T-helper 17 cell (primary cell): ENCODE data around the gene CDC45. TPM values are rescaled to one million over a fixed set of nuclear protein-coding genes. Genes with fewer than 3 reads are reported as not detected.
"Not testable (repeated sequence)": the region's sequence is repeated elsewhere in the genome, so short reads cannot be mapped to it uniquely, and the experiment has no call there.

Source experiments
- ATAC-seq: fragments of 150-1000 bp; cut with Tn5 transposase; 2 replicates; pipeline ENCODE4 v1.10.0; 2021; ENCODE audit warnings: mild to moderate bottlenecking, moderate library complexity
- DNase-seq, 3 donors: peaks; one replicate each; pipeline versions ENCODE4 v3.0.0 to v3.0.0-alpha.2; 2020 to 2021
- H3K9me3 ChIP-seq: one replicate; pipeline ENCODE4 v1.7.0; 2013; ENCODE audit warnings: low read length, mild to moderate bottlenecking; ENCODE audit not compliant: control insufficient read depth, poor library complexity, severe bottlenecking
- H3K27ac Mint-ChIP-seq: one replicate; pipeline ENCODE4 v1.8.0; 2022; ENCODE audit warnings: mild to moderate bottlenecking, moderate library complexity, mixed read lengths
- H3K27me3 Mint-ChIP-seq: one replicate; pipeline ENCODE4 v1.8.0; 2022; ENCODE audit warnings: mixed read lengths
- H3K36me3 Mint-ChIP-seq: one replicate; pipeline ENCODE4 v1.8.0; 2022; ENCODE audit warnings: low read depth, mixed read lengths
- H3K4me1 Mint-ChIP-seq: one replicate; pipeline ENCODE4 v1.8.0; 2022; ENCODE audit warnings: mild to moderate bottlenecking, mixed read lengths
- H3K4me3 Mint-ChIP-seq: one replicate; pipeline ENCODE4 v1.8.0; 2022; ENCODE audit warnings: mild to moderate bottlenecking, moderate library complexity, mixed read lengths
- total RNA-seq, 4 donors: library from RNA in 2 of 4; stranded (reverse) in 2 of 4; gene quantifications; one replicate each; pipeline ENCODE4 v1.2.3 and lab custom pipeline; 2022 to 2026

CDC45 gene
- total RNA-seq, 2 donors from 2014 or later: 0.32 to 0.37 TPM

DNA sequence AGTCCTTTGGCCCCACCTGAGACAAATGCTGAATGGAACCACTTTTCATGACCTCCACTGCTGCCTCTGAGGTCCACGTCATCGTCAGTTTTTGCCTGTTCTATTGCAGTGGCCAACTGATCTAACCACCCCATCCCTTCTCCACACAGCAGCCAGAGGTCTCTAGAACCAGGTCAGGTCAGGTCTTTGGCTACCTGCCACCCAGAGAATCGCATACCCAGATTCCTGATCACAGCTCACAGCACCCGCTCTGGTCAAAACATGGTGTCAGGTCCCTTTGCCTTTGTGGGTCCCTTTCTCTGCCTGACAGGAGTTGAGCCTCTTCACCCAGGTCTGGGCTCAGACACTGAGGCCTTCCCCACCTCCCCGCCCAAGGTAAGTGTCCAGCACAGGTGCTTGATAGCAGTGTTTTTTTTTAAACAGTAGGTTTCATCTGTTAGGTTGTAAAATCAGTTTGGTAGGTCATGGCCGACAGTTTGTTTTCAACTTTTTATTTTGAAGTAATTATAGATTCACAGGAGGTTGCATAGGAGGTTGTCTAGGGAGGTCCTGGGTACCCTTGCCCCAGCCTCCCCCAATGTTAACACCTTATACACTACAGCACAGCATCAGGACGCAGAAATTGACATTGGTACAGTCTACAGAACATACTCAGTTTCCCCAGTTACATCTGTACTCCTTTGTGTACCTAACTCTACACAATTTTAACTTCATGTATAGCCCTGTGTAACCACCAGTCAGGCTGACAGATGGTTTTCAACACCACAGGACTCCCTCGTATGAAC is 39.1 kb upstream of the CDC45 start:
- Mint-ChIP-seq H3K36me3 (peaks cover 3% of the 10 kb centered on the region), H3K4me1 (peaks cover 26% of the 10 kb centered on the region), H3K4me3 (no peak overlapping the region), H3K27me3 (no peaks in the 10 kb centered on the region), H3K27ac (peak overlapping the region; percentile 24)
- no peaks in the 10 kb centered on the region for H3K9me3 ChIP-seq
- ATAC-seq (no peak), DNase-seq (no peak)

DNA sequence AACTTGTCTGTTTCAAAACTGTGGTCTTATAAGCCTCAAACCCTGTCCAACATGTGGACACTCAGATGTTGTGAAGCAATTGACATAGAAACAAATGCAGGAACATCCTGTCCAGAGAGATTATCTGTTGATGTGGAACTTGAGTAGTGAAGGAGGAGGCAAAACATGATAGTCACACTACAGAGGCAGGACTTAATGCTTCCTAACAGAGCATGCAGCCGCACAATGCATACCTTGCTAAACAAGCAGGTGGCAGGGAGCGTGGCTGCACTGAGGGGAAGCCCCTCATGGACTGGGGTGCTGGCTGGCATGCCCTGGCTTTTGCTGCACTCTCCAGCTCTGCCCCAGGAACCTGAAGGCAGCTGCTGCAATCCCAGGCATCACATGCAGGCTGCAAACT is 37.6 kb upstream of the CDC45 start:
- ATAC-seq (no peak), DNase-seq (no peak)
- H3K4me1 Mint-ChIP-seq: peaks cover 36% of the 10 kb centered on the region
- peaks cover 3% of the 10 kb centered on the region for H3K36me3 Mint-ChIP-seq
- no peak overlapping the region for H3K4me3 Mint-ChIP-seq
- no peaks in the 10 kb centered on the region for H3K27me3 Mint-ChIP-seq
- H3K9me3 ChIP-seq: no peaks in the 10 kb centered on the region
- no peak overlapping the region for H3K27ac Mint-ChIP-seq

DNA sequence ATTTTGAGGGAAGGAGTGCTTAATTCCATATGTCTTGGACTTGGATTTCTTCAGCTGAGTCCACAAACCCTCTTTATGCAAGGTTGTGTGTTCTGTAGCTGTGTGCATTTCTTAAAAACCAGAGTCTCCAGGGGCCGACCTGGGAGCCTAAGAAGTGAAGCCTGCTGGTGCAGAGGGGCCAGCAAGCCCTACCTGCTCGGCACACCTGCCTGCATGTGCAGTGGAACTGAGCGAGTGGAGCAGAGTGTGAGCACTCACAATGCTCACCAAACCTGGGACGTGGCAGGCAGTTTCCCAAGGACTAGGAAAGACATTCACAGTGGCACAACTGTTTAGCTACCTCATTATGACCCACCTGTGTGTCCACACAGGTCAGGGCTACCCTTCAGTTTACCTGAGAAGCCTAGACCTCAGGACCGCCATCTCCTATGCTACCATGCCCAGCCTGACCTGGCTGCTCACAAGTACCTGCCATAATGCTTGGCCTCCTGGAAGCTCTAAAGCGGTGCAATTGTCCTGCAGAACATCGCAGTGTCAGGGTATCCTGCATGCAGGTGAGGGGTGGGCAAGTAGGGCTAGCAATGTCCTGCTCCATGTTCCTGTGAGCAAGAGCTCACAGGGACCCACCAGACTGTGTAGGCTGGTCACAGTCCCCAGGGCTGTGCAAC is 36.0 kb upstream of the CDC45 start:
- H3K27me3 Mint-ChIP-seq: no peaks in the 10 kb centered on the region
- peak overlapping the region; percentile 97 for H3K27ac Mint-ChIP-seq
- H3K4me1 Mint-ChIP-seq: peaks cover 38% of the 10 kb centered on the region
- no peaks in the 10 kb centered on the region for H3K9me3 ChIP-seq
- H3K36me3 Mint-ChIP-seq: no peaks in the 10 kb centered on the region
- no peak for DNase-seq
- ATAC-seq: no peak
- H3K4me3 Mint-ChIP-seq: no peak overlapping the region

DNA sequence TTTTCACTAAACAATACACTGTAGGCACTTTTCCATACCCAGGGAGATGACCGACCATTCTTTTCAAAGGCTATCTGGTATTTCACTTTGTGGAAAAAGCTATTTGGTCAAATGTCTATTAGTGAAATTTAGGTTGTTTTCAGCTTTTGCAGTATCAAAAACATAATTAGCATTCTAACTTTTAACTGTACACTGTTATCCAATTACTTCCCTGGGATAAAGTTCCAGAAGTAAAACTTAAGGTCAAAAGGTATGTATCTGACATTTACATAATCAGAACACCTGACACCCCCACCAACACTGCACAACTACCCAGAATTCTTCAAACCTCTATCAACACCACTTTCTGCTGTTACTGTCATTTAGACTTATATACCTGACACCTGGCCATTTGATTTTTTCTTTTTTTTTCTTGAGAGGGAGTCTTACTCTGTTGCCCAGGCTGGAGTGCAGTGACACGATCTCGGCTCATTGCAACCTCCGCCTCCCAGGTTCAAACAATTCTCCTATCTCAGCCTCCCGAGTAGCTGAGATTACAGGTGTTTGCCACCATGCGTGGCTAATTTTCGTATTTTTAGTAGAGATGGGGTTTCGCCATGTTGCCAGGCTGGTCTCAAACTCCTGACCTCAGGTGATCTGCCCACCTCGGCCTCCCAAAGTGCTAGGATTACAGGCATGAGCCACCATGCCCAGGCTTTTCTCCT is 34.3 kb upstream of the CDC45 start:
- not testable (repeated sequence) for H3K27me3 Mint-ChIP-seq, H3K36me3 Mint-ChIP-seq, ATAC-seq, DNase-seq, H3K4me3 Mint-ChIP-seq, H3K9me3 ChIP-seq
- peak overlapping the region; percentile 97 for H3K27ac Mint-ChIP-seq
- H3K4me1 Mint-ChIP-seq: peaks cover 38% of the 10 kb centered on the region

DNA sequence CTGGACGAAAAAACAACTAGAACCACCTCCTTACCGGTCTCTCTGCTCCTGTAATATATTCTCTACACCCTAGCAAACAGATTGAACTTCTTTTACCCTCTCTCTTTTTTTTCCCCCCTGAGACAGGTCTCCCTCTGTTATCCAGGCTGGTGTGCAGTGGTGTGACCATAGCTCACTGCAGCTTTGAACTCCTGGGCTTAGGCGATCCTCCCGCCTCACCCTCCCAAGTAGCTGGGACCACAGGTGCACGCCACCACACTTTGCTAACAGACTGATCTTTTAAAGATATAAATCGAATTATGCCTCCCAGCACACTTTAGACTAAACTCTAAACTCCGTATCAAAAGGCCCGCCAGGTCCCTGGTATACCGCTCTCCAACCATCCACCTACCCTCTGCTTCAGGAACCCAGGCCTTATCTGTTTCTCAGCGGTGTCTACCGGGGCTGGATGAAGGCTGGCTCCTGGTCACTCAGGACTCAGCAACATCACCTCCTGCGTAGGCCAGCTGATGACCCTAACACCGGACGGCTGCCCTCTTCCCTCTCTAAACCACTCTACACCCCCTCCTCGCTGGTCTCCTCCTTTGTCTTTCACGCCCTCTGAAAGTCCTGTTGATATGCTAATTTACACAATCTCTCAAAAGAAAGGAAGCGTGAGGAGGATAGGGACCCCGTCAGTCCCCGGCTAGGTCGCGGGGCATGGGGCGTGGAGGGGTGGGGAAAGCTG is 33.0 kb upstream of the CDC45 start:
- no peaks in the 10 kb centered on the region for H3K9me3 ChIP-seq
- peak overlapping the region; percentile 97 for H3K27ac Mint-ChIP-seq
- no peaks in the 10 kb centered on the region for H3K27me3 Mint-ChIP-seq
- peak overlapping the region; percentile 95 for H3K4me3 Mint-ChIP-seq
- peaks cover 2% of the 10 kb centered on the region for H3K36me3 Mint-ChIP-seq
- DNase-seq (no peak), ATAC-seq (no peak)
- peaks cover 35% of the 10 kb centered on the region for H3K4me1 Mint-ChIP-seq

DNA sequence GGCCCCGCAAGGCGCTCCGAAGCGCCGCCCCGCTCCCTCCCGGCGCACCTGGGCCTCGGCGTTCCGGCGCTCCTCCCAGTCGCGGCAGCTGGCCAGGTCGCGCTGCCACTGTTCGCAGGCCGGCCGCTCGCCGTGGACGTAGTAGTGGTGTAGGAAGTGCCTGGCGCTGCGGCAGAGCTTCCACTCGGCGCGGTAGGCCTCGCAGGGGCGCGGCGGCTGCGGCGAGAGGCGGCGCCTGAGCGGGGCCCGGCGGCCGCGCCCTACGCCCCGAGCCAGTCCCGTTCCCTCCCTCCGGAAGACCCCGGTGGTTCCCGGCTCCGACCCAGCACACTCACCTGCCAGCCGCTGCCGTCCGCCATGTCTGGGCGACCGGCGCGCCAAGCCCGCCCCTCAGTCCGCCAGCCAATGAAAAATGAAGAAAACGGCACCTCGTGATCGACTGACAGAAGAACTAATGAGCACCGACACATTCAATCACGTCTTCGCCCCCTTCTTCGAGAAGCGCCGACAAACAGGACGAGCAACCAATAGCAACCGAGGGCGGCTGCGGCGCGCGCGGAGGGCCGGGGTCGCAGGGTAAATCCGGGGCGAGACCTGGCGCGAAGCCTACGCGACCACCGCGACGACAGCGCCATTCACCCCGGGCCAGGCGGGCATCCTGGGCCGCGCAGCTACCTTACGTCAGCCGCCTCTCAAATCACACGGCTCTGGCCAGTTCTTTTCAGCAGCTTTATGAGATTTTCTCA is 32.2 kb upstream of the CDC45 start, which contains the start of gene C22orf39:
Gene C22orf39, minus strand, starts transcription at position 382 of the 746 bp plus-strand sequence. Its CDS starts 23 bp downstream, at position 359.
- ATAC-seq (peak; percentile 92), DNase-seq (peak; percentile 80 to 88 (median 82))
- H3K9me3 ChIP-seq: no peaks in the 10 kb centered on the region
- H3K27ac Mint-ChIP-seq: peak within 1 kb of the TSS; percentile 97
- no peaks in the 10 kb centered on the region for H3K27me3 Mint-ChIP-seq
- peak within 1 kb of the TSS; percentile 95 for H3K4me3 Mint-ChIP-seq
- peaks cover 2% of the 10 kb centered on the region for H3K36me3 Mint-ChIP-seq
- H3K4me1 Mint-ChIP-seq: peaks cover 33% of the 10 kb centered on the region

DNA sequence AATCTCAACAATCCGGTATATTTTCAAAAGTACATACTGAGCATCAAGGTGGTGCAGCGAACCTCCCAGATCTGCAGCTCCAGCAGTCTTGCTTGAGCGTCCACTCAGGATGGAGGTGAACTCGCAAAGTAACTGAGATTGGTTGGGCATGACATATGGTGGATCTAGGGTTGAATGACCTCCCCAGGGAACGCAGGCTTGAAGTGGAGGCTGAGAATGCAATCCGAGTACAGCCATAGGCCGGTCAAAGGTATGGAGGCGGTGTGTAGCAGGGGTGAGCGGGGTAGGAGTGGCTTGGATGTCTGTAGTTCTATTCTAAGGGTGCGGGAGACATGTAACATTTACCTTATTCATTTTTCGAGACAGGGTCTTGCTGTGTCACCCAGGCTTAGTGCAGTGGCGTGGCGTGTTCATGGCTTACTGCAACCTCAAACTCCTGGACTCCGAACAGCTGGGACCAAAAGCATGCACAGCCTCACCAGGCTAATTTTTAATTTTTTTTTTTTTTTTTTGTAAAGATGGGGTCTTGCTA is 31.6 kb upstream of the CDC45 start:
- Mint-ChIP-seq H3K36me3 (peaks cover 2% of the 10 kb centered on the region), H3K4me3 (peak overlapping the region; percentile 95), H3K27me3 (no peaks in the 10 kb centered on the region), H3K4me1 (peaks cover 33% of the 10 kb centered on the region), H3K27ac (peak overlapping the region; percentile 97)
- ATAC-seq (peak; percentile 32), DNase-seq (no peak)
- no peaks in the 10 kb centered on the region for H3K9me3 ChIP-seq

DNA sequence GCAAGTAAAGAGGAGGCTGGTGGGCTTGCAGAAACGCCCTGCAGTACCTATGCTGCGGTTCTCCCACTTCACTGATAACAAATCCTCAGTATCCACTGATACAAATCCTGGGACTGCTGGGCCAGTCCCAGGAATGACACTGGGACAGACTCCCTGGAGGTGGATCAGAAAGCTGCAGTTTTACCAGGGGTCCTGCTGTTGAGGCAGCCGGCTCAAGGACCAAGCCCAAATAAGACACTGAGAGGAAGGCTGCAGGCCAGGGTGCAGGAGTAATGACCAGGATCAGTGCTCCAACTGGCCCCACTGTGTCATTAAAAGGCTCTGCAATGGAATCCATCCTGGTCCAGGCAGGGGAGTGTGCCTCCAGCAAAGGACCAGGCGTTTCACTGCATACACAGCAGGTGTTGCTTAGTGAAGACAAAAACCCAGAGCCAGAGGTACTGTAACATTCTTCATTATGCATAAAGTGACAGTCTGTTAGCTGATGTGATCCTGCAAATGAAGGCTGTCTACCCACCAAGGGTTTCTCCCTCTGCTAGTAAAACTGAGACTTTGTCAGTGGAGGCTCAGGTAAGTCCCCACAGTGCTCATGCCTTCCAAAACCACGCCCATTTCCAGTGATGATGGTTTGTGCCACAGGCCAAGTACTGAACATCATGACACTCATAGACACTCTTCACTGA is 30.8 kb upstream of the CDC45 start:
- Mint-ChIP-seq H3K36me3 (peaks cover 3% of the 10 kb centered on the region), H3K27me3 (no peaks in the 10 kb centered on the region)
- no peak for DNase-seq

DNA sequence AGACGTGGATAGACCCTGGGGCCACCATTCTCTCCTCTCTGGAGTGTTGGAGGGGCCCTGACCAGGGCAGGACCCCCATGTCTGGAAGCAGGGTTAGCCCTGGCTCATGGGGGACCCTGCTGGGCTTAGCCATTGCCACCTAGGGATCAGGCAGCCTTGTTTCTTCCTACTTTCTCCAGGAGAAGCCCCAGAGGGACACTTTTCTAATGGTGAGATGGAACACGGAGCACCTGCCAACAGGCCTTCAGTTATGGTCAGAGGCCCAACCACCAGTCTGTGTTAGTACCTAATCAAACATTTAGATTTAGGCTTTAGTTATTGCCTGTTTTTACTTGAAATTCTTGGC is 30.3 kb upstream of the CDC45 start:
- Mint-ChIP-seq H3K4me3 (no peak overlapping the region), H3K27me3 (no peaks in the 10 kb centered on the region), H3K27ac (peak overlapping the region; percentile 53), H3K36me3 (peaks cover 5% of the 10 kb centered on the region), H3K4me1 (peaks cover 31% of the 10 kb centered on the region)
- no peaks in the 10 kb centered on the region for H3K9me3 ChIP-seq
- no peak for ATAC-seq
- DNase-seq: no peak

More for the DNA sequence above, 30.8 kb upstream of the CDC45 start:
- no peaks in the 10 kb centered on the region for H3K9me3 ChIP-seq
- ATAC-seq: no peak
- Mint-ChIP-seq H3K27ac (peak overlapping the region; percentile 97), H3K4me3 (peak overlapping the region; percentile 95), H3K4me1 (peaks cover 33% of the 10 kb centered on the region)

DNA sequence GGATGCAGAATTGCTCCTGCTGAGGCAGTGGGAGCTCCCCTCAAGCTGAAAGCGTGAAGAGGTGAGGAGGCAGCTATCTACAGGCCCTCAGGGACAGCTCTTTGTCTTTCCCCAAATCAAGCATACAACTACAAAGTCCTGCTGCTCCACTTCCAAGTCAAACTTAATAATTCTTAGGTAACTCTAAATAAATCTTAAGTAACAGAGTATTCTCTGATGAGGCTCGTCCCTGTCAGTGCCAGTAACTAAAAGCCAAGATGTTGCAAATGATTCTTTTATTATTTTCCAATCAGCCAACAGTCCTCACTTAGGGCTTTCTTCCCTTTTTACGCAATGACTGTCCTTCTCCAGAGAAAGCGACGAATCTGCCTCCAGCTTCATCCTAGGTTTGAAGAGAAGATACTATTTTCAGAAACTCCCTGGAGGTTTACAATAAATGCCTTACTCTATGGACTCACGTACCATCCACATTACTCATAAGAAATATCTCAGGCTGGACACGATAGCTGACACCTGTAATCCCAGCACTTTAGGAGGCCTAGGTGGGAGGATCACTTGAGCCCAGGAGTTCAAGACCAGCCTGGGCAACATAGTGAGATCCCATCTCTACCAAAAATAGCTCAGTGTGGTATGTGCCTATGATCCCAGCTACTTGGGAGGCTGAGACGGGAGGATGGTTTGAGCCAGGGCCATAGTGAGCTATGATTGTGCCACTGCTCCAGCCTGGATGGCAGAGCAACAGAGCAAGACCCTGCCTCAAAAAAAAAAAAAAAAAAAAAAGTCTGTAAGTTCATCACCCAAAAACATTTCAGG is 29.2 kb upstream of the CDC45 start:
- H3K27me3 Mint-ChIP-seq: no peaks in the 10 kb centered on the region
- ATAC-seq (no peak), DNase-seq (no peak)
- H3K4me1 Mint-ChIP-seq: peaks cover 21% of the 10 kb centered on the region
- H3K36me3 Mint-ChIP-seq: peaks cover 11% of the 10 kb centered on the region
- no peak overlapping the region for H3K4me3 Mint-ChIP-seq
- H3K9me3 ChIP-seq: no peaks in the 10 kb centered on the region
- H3K27ac Mint-ChIP-seq: peak overlapping the region; percentile 53

DNA sequence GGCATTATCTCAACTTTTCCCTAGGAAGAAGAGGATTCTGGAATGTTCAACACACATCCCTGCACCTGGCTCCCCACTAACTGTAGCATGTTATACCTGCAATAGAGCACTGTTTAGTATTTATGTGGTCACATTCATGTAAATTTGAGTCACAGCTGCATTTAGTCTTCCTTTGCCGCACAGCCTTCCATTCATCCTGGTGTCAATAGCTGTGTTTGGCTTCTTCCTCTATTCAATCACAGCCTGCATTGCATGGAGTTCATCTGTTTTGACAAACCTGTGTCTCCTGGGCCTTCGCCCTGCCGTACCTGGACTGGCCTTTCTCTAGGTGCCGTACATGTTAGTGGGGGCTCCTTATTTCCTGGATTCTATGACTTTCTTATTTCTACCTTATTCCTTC is 28.1 kb upstream of the CDC45 start:
- no peaks in the 10 kb centered on the region for H3K9me3 ChIP-seq
- DNase-seq (no peak), ATAC-seq (no peak)
- H3K4me1 Mint-ChIP-seq: peaks cover 16% of the 10 kb centered on the region
- H3K27ac Mint-ChIP-seq: peak overlapping the region; percentile 70
- peaks cover 11% of the 10 kb centered on the region for H3K36me3 Mint-ChIP-seq
- H3K27me3 Mint-ChIP-seq: no peaks in the 10 kb centered on the region
- H3K4me3 Mint-ChIP-seq: no peak overlapping the region
